GM21390 (cell line): ENCODE data around the gene CNP.

Experiments
- ATAC-seq: cut with Tn5 transposase; IDR thresholded peaks from one replicate; pipeline ENCODE4 v1.9.1; 2021; ENCODE audit not compliant: unreplicated experiment

CNP gene

GRCh38 chr17:42026857-42027589, 60.4 kb downstream of the CNP start:
- no peak for ATAC-seq
